ENCODE data around the gene ZNF45. TPM values are rescaled to one million over a fixed set of nuclear protein-coding genes. Genes with fewer than 3 reads are reported as not detected.

Gene ZNF45
- total RNA-seq, 4 donors from 2014 or later, result 2.8 to 7.7 (median 4.0) TPM

- no peak overlapping the region for H3K4me3 ChIP-seq
- in situ Hi-C loops (cut with MboI; ENCODE audit: low sequenced_read_pairs in 4 of 4), result no loop called here
- no peak overlapping the region for H3K27ac ChIP-seq
- peaks cover 2 to 3% of the 10 kb centered on the region in 2 donors for H3K4me1 ChIP-seq
- TF ChIP-seq POLR2A (IDR thresholded peaks at IDR 0.05) (no peak), CTCF (IDR thresholded peaks at IDR 0.05 in 4 of 5, conservative IDR thresholded peaks at IDR 0.05 in 1 of 5) (no peak)
- ATAC-seq, result no peak
- H3K27me3 ChIP-seq, result no peaks in the 10 kb centered on the region
- DNase-seq, result no peak
- no peaks in the 10 kb centered on the region for H3K36me3 ChIP-seq
- peaks cover 0 to 7% (median 0%) of the 10 kb centered on the region in 3 donors for H3K9me3 ChIP-seq
- intact Hi-C loops (cut with DNase I; ENCODE audit: low total_unique reads), result no loop called here
These were observed 5.6 kb upstream of the ZNF45 start for GRCh38 chr19:43940719-43941118.

- in situ Hi-C loops (cut with MboI; ENCODE audit: low sequenced_read_pairs in 4 of 4) (no loop called here), intact Hi-C loops (cut with DNase I; ENCODE audit: low total_unique reads) (loop anchor here (10.0 kb wide), 1 partner anchor 415 kb away; the partner anchor contains the start of gene ZNF112)
- DNase-seq (no peak), ATAC-seq (no peak)
- Histone ChIP-seq H3K4me1 (peaks cover 5% of the 10 kb centered on the region in 2 donors), H3K36me3 (no peaks in the 10 kb centered on the region), H3K9me3 (peaks cover 0 to 7% (median 0%) of the 10 kb centered on the region in 3 donors), H3K4me3 (no peak overlapping the region), H3K27me3 (no peaks in the 10 kb centered on the region), H3K27ac (no peak overlapping the region)
- TF ChIP-seq CTCF (IDR thresholded peaks at IDR 0.05 in 4 of 5, conservative IDR thresholded peaks at IDR 0.05 in 1 of 5) (no peak), POLR2A (IDR thresholded peaks at IDR 0.05) (no peak)
These were observed 4.6 kb upstream of the ZNF45 start for GRCh38 chr19:43939557-43940260.

GRCh38 chr19:43936188-43936587, 1.1 kb upstream of the ZNF45 start:
- peaks cover 0 to 7% (median 0%) of the 10 kb centered on the region in 3 donors for H3K9me3 ChIP-seq
- ATAC-seq, result no peak
- in situ Hi-C loops (cut with MboI; ENCODE audit: low sequenced_read_pairs in 4 of 4) (no loop called here), intact Hi-C loops (cut with DNase I; ENCODE audit: low total_unique reads) (loop anchor here (10.0 kb wide), 1 partner anchor 419 kb away; the partner anchor contains the start of gene ZNF112)
- H3K36me3 ChIP-seq, result peaks cover 3 to 23% of the 10 kb centered on the region in 2 donors
- H3K4me3 ChIP-seq, result no peak overlapping the region
- TF ChIP-seq POLR2A (IDR thresholded peaks at IDR 0.05), result no peak
- no peak for TF ChIP-seq CTCF (IDR thresholded peaks at IDR 0.05 in 4 of 5, conservative IDR thresholded peaks at IDR 0.05 in 1 of 5)
- no peak overlapping the region for H3K27ac ChIP-seq
- no peaks in the 10 kb centered on the region for H3K27me3 ChIP-seq
- peaks cover 14 to 17% of the 10 kb centered on the region in 2 donors for H3K4me1 ChIP-seq
- DNase-seq, result no peak

GRCh38 chr19:43934055-43934984, 762 bp downstream of the ZNF45 start:
- TF ChIP-seq CTCF (IDR thresholded peaks at IDR 0.05 in 4 of 5, conservative IDR thresholded peaks at IDR 0.05 in 1 of 5), result no peak
- no peak for TF ChIP-seq POLR2A (IDR thresholded peaks at IDR 0.05)
- Histone ChIP-seq H3K36me3 (peaks cover 8 to 42% of the 10 kb centered on the region in 2 donors), H3K27ac (peak overlapping the region; percentile 71 to 87 (median 77)), H3K4me3 (peak overlapping the region; percentile 52 to 78 (median 68)), H3K9me3 (no peaks in the 10 kb centered on the region), H3K27me3 (no peaks in the 10 kb centered on the region), H3K4me1 (peaks cover 14 to 17% of the 10 kb centered on the region in 2 donors)
- intact Hi-C loops (cut with DNase I; ENCODE audit: low total_unique reads), result loop anchor here (2.0 to 10.0 kb wide), 3 partner anchors 138 to 420 kb away; partner anchors contain the start of genes ZNF112 and ZNF284
- in situ Hi-C loops (cut with MboI; ENCODE audit: low sequenced_read_pairs in 4 of 4), result no loop called here
- no peak for ATAC-seq
- DNase-seq, result no peak
